HG03354 (cell line): ENCODE results near the gene ACIN1.

ENCODE experiments used
- ATAC-seq: cut with Tn5 transposase; IDR thresholded peaks from one replicate; pipeline ENCODE4 v1.9.1; 2021; ENCODE audit warnings: mild to moderate bottlenecking; ENCODE audit not compliant: unreplicated experiment, poor library complexity, severe bottlenecking

The ACIN1 gene

GRCh38 chr14:23051141-23052057 is 43.5 kb downstream of the ACIN1 start:
- no peak for ATAC-seq

- no peak for ATAC-seq
Observed at GRCh38 chr14:23049011-23049410, 45.9 kb downstream of the ACIN1 start.

- no peak for ATAC-seq
Observed at GRCh38 chr14:23047751-23048693, 46.9 kb downstream of the ACIN1 start.

GRCh38 chr14:23047034-23047634 is 47.8 kb downstream of the ACIN1 start:
- ATAC-seq = no peak

- no peak for ATAC-seq
Observed at GRCh38 chr14:23045419-23046357, 49.2 kb downstream of the ACIN1 start.

GRCh38 chr14:23044840-23045239 is 50.1 kb downstream of the ACIN1 start:
- no peak for ATAC-seq

GRCh38 chr14:23043754-23044153 is 51.2 kb downstream of the ACIN1 start:
- ATAC-seq = no peak

GRCh38 chr14:23043145-23043544 is 51.8 kb downstream of the ACIN1 start:
- no peak for ATAC-seq

GRCh38 chr14:23042162-23042965 is 52.6 kb downstream of the ACIN1 start, which contains the start of gene PSMB11:
Gene PSMB11 (plus strand): TSS chr14:23042212. CDS start chr14:23042226, 14 bp downstream.
- ATAC-seq = no peak

GRCh38 chr14:23041729-23042128 is 53.2 kb downstream of the ACIN1 start:
- no peak for ATAC-seq

- ATAC-seq = no peak
Observed at GRCh38 chr14:23040100-23040499, 54.8 kb downstream of the ACIN1 start.

- no peak for ATAC-seq
Observed at GRCh38 chr14:23035303-23036144, 59.4 kb downstream of the ACIN1 start.

- ATAC-seq = peak; percentile 97
Observed at GRCh38 chr14:23034498-23035302, 60.2 kb downstream of the ACIN1 start, which contains the start of gene PSMB5. Gene PSMB5 (minus strand): TSS chr14:23034900. CDS start chr14:23034881, 19 bp downstream.

GRCh38 chr14:23033801-23034497 is 61.0 kb downstream of the ACIN1 start:
- no peak for ATAC-seq

GRCh38 chr14:23033251-23033727 is 61.6 kb downstream of the ACIN1 start:
- no peak for ATAC-seq

- ATAC-seq = no peak
Observed at GRCh38 chr14:23030936-23031335, 64.0 kb downstream of the ACIN1 start.
